Measurements from ENCODE around the gene USP54.
"Not testable (repeated sequence)": the region's sequence is repeated elsewhere in the genome, so short reads cannot be mapped to it uniquely, and the experiment has no call there.

Gene USP54

GRCh38 chr10:73590881-73591799 is at the start of gene USP54:
USP54 (minus strand) TSS chr10:73591342; CDS start chr10:73575658, 15,684 bp downstream.
- peak; percentile 53 for DNase-seq

GRCh38 chr10:73639286-73639685 is 48.1 kb upstream of the USP54 start:
- DNase-seq: no peak

- no peak for DNase-seq
Observed at GRCh38 chr10:73635781-73636180, 44.6 kb upstream of the USP54 start.

GRCh38 chr10:73634421-73634820 is 43.3 kb upstream of the USP54 start:
- DNase-seq: no peak

- no peak for DNase-seq
Observed at GRCh38 chr10:73629165-73629564, 38.0 kb upstream of the USP54 start.

GRCh38 chr10:73628405-73628804 is 37.3 kb upstream of the USP54 start:
- DNase-seq: no peak

- DNase-seq: no peak
Observed at GRCh38 chr10:73627300-73627699, 36.2 kb upstream of the USP54 start.

- peak; percentile 99 for DNase-seq
Observed at GRCh38 chr10:73625884-73626752, 35.0 kb upstream of the USP54 start.

GRCh38 chr10:73625004-73625883 is 34.1 kb upstream of the USP54 start:
- DNase-seq: peak; percentile 13

- DNase-seq: no peak
Observed at GRCh38 chr10:73623056-73623455, 31.9 kb upstream of the USP54 start.

GRCh38 chr10:73620974-73621373 is 29.8 kb upstream of the USP54 start:
- not testable (repeated sequence) for DNase-seq

GRCh38 chr10:73617143-73617542 is 26.0 kb upstream of the USP54 start:
- not testable (repeated sequence) for DNase-seq

- no peak for DNase-seq
Observed at GRCh38 chr10:73614720-73615119, 23.6 kb upstream of the USP54 start.

GRCh38 chr10:73609116-73609515 is 18.0 kb upstream of the USP54 start:
- no peak for DNase-seq

- DNase-seq: no peak
Observed at GRCh38 chr10:73601486-73601921, 10.4 kb upstream of the USP54 start.

GRCh38 chr10:73597346-73597745 is 6.2 kb upstream of the USP54 start:
- no peak for DNase-seq

- no peak for DNase-seq
Observed at GRCh38 chr10:73593812-73594211, 2.7 kb upstream of the USP54 start.

GRCh38 chr10:73593110-73593509 is 2.0 kb upstream of the USP54 start:
- no peak for DNase-seq

GRCh38 chr10:73591935-73592699 is 975 bp upstream of the USP54 start:
- DNase-seq: peak; percentile 57

GRCh38 chr10:73589563-73590126 is 1.5 kb downstream of the USP54 start:
- peak; percentile 63 for DNase-seq

GRCh38 chr10:73588656-73589055 is 2.5 kb downstream of the USP54 start:
- peak; percentile 10 for DNase-seq

All from inflammatory macrophage treated with lipopolysaccharide for 4 hours (primary cell).